Neural progenitor cell (in vitro differentiated cells): Measurements from ENCODE around the gene PWWP2B.
"Not testable (repeated sequence)": the region's sequence is repeated elsewhere in the genome, so short reads cannot be mapped to it uniquely, and the experiment has no call there.

Experiments
- EZH2 ChIP-seq: fragments of 200-600 bp; sonication (generic); IDR thresholded peaks from 2 replicates; pipeline ENCODE4 v1.6.1; 2017; ENCODE audit warnings: antibody characterized with exemption, mild to moderate bottlenecking, moderate library complexity
- TF ChIP-seq, protein P1 (sequence below): fragments of 200-600 bp; sonication (generic); IDR thresholded peaks from 2 replicates; pipeline ENCODE4 v1.5.1; 2017; ENCODE audit warnings: antibody characterized with exemption, mild to moderate bottlenecking

DNA sequence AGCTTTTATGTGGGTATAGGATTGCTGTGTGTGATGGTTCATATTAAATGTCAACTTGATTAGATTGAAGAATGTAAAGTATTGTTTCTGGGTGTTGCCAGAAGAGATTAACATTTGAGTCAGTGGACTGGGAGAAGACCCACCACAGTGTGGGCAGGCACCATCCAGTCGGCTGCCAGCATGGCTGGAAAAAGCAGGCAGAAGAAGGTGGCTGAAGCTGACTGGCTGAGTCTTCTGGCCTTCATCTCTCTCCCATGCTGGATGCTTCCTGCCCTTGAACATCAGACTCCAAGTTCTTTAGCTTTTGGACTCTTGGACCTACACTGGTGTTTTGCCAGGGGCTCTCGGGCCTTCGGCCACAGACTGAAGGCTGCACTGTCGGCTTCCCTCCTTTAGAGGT, 16.0 kb upstream of the PWWP2B start:
- TF ChIP-seq, protein P1, sequence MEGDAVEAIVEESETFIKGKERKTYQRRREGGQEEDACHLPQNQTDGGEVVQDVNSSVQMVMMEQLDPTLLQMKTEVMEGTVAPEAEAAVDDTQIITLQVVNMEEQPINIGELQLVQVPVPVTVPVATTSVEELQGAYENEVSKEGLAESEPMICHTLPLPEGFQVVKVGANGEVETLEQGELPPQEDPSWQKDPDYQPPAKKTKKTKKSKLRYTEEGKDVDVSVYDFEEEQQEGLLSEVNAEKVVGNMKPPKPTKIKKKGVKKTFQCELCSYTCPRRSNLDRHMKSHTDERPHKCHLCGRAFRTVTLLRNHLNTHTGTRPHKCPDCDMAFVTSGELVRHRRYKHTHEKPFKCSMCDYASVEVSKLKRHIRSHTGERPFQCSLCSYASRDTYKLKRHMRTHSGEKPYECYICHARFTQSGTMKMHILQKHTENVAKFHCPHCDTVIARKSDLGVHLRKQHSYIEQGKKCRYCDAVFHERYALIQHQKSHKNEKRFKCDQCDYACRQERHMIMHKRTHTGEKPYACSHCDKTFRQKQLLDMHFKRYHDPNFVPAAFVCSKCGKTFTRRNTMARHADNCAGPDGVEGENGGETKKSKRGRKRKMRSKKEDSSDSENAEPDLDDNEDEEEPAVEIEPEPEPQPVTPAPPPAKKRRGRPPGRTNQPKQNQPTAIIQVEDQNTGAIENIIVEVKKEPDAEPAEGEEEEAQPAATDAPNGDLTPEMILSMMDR, result not testable (repeated sequence)
- not testable (repeated sequence) for TF ChIP-seq EZH2
